Keratinocyte (primary cell): ENCODE data around the gene CXorf58. TPM values are rescaled to one million over a fixed set of nuclear protein-coding genes. Genes with fewer than 3 reads are reported as not detected.

Experiments
- DNase-seq: peaks from one replicate; pipeline ENCODE4 v3.0.0-alpha.2; 2011; ENCODE audit warnings: low read depth, missing footprints, low spot score
- FAIRE-seq: peaks from 2 replicates; lab custom pipeline; 2011; peaks lifted over from hg19 to GRCh38; lab: Jason Lieb, UNC
- H2AFZ ChIP-seq: 2 replicates; pipeline ENCODE4 v1.6.0; 2012; ENCODE audit warnings: low read length, control low read depth, inconsistent platforms; ENCODE audit not compliant: control insufficient read depth
- H3K27ac ChIP-seq: 2 replicates; pipeline ENCODE4 v1.5.1; 2011; ENCODE audit warnings: low read length; ENCODE audit not compliant: control insufficient read depth, insufficient read depth
- H3K27me3 ChIP-seq: 3 replicates; pipeline ENCODE4 v1.6.0; 2011; ENCODE audit warnings: low read length; ENCODE audit not compliant: control insufficient read depth, insufficient read depth; ENCODE audit errors: extremely low read depth
- H3K36me3 ChIP-seq, 2 experiments: 2 replicates in 1 of 2; 3 replicates in 1 of 2; pipeline ENCODE4 v1.5.1; 2011; ENCODE audit warnings: low read length in 2 of 2, mild to moderate bottlenecking in 1 of 2; ENCODE audit not compliant: control insufficient read depth in 2 of 2, insufficient read depth in 2 of 2; ENCODE audit errors: extremely low read depth in 1 of 2
- H3K4me1 ChIP-seq: 3 replicates; pipeline ENCODE4 v1.5.1; 2011; ENCODE audit warnings: low read length; ENCODE audit not compliant: control insufficient read depth, insufficient read depth; ENCODE audit errors: extremely low read depth
- H3K4me2 ChIP-seq: 3 replicates; pipeline ENCODE4 v1.6.0; 2011; ENCODE audit warnings: low read depth, low read length; ENCODE audit not compliant: control insufficient read depth, insufficient read depth; ENCODE audit errors: extremely low read depth
- H3K4me3 ChIP-seq, 3 experiments: fragments of 200-600 bp in 1 of 3; sonication (generic) in 1 of 3; 2 replicates in 2 of 3; 3 replicates in 1 of 3; pipeline ENCODE4 v1.5.1; 2011 to 2016; ENCODE audit warnings: low read length in 3 of 3, mild to moderate bottlenecking in 3 of 3, control low read depth in 2 of 3, inconsistent platforms in 1 of 3, low read depth in 1 of 3, mixed read lengths in 1 of 3, mixed run types in 1 of 3, moderate library complexity in 1 of 3; ENCODE audit not compliant: control insufficient read depth in 2 of 3, insufficient read depth in 2 of 3; ENCODE audit errors: extremely low read depth in 1 of 3
- H3K79me2 ChIP-seq: 2 replicates; pipeline ENCODE4 v1.6.0; 2012; ENCODE audit warnings: low read length; ENCODE audit not compliant: control insufficient read depth, insufficient read depth
- H3K9ac ChIP-seq: 3 replicates; pipeline ENCODE4 v1.6.0; 2011; ENCODE audit warnings: low read length; ENCODE audit not compliant: control insufficient read depth, insufficient read depth; ENCODE audit errors: extremely low read depth
- H3K9me1 ChIP-seq: 3 replicates; pipeline ENCODE4 v1.6.0; 2011; ENCODE audit warnings: low read length; ENCODE audit not compliant: control insufficient read depth, insufficient read depth; ENCODE audit errors: extremely low read depth
- H3K9me3 ChIP-seq: 2 replicates; pipeline ENCODE4 v1.5.1; 2012; ENCODE audit warnings: low read depth, low read length; ENCODE audit not compliant: control insufficient read depth
- H4K20me1 ChIP-seq: 3 replicates; pipeline ENCODE4 v1.6.0; 2011; ENCODE audit warnings: low read length; ENCODE audit not compliant: control insufficient read depth, insufficient read depth; ENCODE audit errors: extremely low read depth
- CTCF ChIP-seq, 3 experiments: IDR thresholded peaks in 1 of 3; conservative IDR thresholded peaks in 1 of 3; optimal IDR thresholded peaks in 1 of 3; 2 replicates in 2 of 3; 3 replicates in 1 of 3; pipeline versions ENCODE3 to v1.5.1; 2011; ENCODE audit warnings: low read length in 3 of 3, mild to moderate bottlenecking in 3 of 3, moderate library complexity in 2 of 3, control low read depth in 1 of 3, inconsistent platforms in 1 of 3; ENCODE audit not compliant: insufficient read depth in 2 of 3; ENCODE audit errors: extremely low read depth in 1 of 3
- EZH2 ChIP-seq: IDR thresholded peaks from one replicate; pipeline ENCODE4 v1.6.1; 2012; ENCODE audit warnings: inconsistent platforms, mild to moderate bottlenecking, low read length, moderate library complexity
- dilution Hi-C: fragments of 300-500 bp; cut with MboI; formaldehyde crosslinking; loops from one replicate; pipeline ENCODE4 v1.7.0; 2020; ENCODE audit warnings: low sequenced_read_pairs; ENCODE audit not compliant: extremely low pct_ligation_motif_present
- polyA plus RNA-seq, 5 experiments: library from polyadenylated mRNA; depleted of rRNA in 3 of 5; stranded (reverse) in 3 of 5; stranded (forward) in 1 of 5; unstranded in 1 of 5; fragments of >200 nt; gene quantifications; 1 replicate in 1 of 5; 2 replicates in 3 of 5; 3 replicates in 1 of 5; pipeline versions ENCODE4 v1.2.1 to v1.2.3, GENCODE V29; 2011 to 2012; ENCODE audit warnings: missing spikeins in 2 of 5, low read depth in 1 of 5, low replicate concordance in 1 of 5

CXorf58 gene
- polyA plus RNA-seq, 1 donor (not counting 4 experiments of a cell fraction or from before 2014, with no cell fraction given): 0.12 TPM

GRCh38 chrX:23904096-23904495 lies 3.7 kb upstream of the CXorf58 start:
- H3K4me3 ChIP-seq: no peak overlapping the region
- peaks cover 6% of the 10 kb centered on the region for H3K79me2 ChIP-seq
- no peak overlapping the region for H3K4me2 ChIP-seq
- H3K27me3 ChIP-seq: no peaks in the 10 kb centered on the region
- no peak overlapping the region for H3K9ac ChIP-seq
- H3K9me3 ChIP-seq: no peaks in the 10 kb centered on the region
- DNase-seq (no peak), FAIRE-seq (no peak)
- TF ChIP-seq CTCF (optimal IDR thresholded peaks at IDR 0.05 in 1 of 3, IDR thresholded peaks at IDR 0.05 in 1 of 3, conservative IDR thresholded peaks at IDR 0.05 in 1 of 3; ENCODE audit: extremely low read depth in 1 of 3, insufficient read depth in 2 of 3, low read length in 3 of 3) (no peak), EZH2 (no peak)
- H3K36me3 ChIP-seq: no peaks in the 10 kb centered on the region
- no peaks in the 10 kb centered on the region for H3K9me1 ChIP-seq
- H2AFZ ChIP-seq: no peak overlapping the region
- no peaks in the 10 kb centered on the region for H4K20me1 ChIP-seq
- dilution Hi-C loops: no loop called here
- H3K4me1 ChIP-seq: peaks cover 31% of the 10 kb centered on the region
- H3K27ac ChIP-seq: no peak overlapping the region

- dilution Hi-C loops: no loop called here
Measured at GRCh38 chrX:23907111-23907497, 702 bp upstream of the CXorf58 start.

More at GRCh38 chrX:23907111-23907497, 702 bp upstream of the CXorf58 start:
- DNase-seq: no peak
- H3K27ac ChIP-seq: peak overlapping the region; percentile 61
- no peak for TF ChIP-seq CTCF (optimal IDR thresholded peaks at IDR 0.05 in 1 of 3, IDR thresholded peaks at IDR 0.05 in 1 of 3, conservative IDR thresholded peaks at IDR 0.05 in 1 of 3; ENCODE audit: extremely low read depth in 1 of 3, insufficient read depth in 2 of 3, low read length in 3 of 3)
- no peak for TF ChIP-seq EZH2
- H3K36me3 ChIP-seq: no peaks in the 10 kb centered on the region
- H3K4me2 ChIP-seq: peak overlapping the region; percentile 59
- peaks cover 6% of the 10 kb centered on the region for H3K79me2 ChIP-seq
- H3K9me1 ChIP-seq: no peaks in the 10 kb centered on the region
- H3K4me3 ChIP-seq: peak overlapping the region; percentile 61 to 76 (median 65)
- no peaks in the 10 kb centered on the region for H3K9me3 ChIP-seq
- no peak for FAIRE-seq
- H3K27me3 ChIP-seq: no peaks in the 10 kb centered on the region
- no peaks in the 10 kb centered on the region for H4K20me1 ChIP-seq
- peaks cover 3% of the 10 kb centered on the region for H3K4me1 ChIP-seq
- H2AFZ ChIP-seq: peak overlapping the region; percentile 3
- H3K9ac ChIP-seq: peak overlapping the region; percentile 74
